HCT116 (cell line): ENCODE results near the gene SFXN4. TPM values are rescaled to one million over a fixed set of nuclear protein-coding genes. Genes with fewer than 3 reads are reported as not detected.

Source experiments
- ATAC-seq: fragments of 200-7000 bp; cut with Tn5 transposase; 2 replicates; pipeline ENCODE4 v1.9.1; 2020; ENCODE audit warnings: mild to moderate bottlenecking, moderate library complexity
- BruUV-seq: library from RNA; stranded (reverse); fragments of 400-500 nt; replicated peaks from 2 replicates; lab custom pipeline; 2021; lab: Mats Ljungman, UMichigan
- CTCF ChIA-PET: fragments of 300-600 bp; sonication (Branson Sonifier 250); formaldehyde crosslinking; loops from one replicate; lab custom pipeline; 2021; ENCODE audit warnings: antibody characterized with exemption; lab: Charles Lee
- POLR2A ChIA-PET: fragments of 300-600, 350-600 bp; sonication (Branson Sonifier 250); formaldehyde crosslinking; loops from one replicate; lab custom pipeline; 2021; ENCODE audit warnings: antibody characterized with exemption; lab: Charles Lee
- RAD21 ChIA-PET, 2 experiments: fragments of 300-600 bp; sonication (Branson Sonifier 250); formaldehyde crosslinking; loops; one replicate each; lab custom pipeline; 2023; ENCODE audit warnings: low total read pairs in 2 of 2; ENCODE audit not compliant: uncharacterized antibody in 2 of 2, unreplicated experiment in 2 of 2, low non-redundant PET in 1 of 2; lab: Charles Lee
- DNase-seq: peaks from one replicate; pipeline ENCODE4 v3.0.0-alpha.2; 2010; ENCODE audit warnings: low read depth, low spot score
- H2AFZ ChIP-seq: fragments of 200-600 bp; shearing (Covaris generic), sonication (generic); 2 replicates; pipeline ENCODE4 v1.6.1; 2017; ENCODE audit warnings: low read depth, mixed run types, mixed read lengths, antibody characterized with exemption, low read length; ENCODE audit not compliant: poor library complexity, severe bottlenecking
- H3K27ac ChIP-seq: 2 replicates; pipeline ENCODE4 v1.5.1; 2012; ENCODE audit warnings: low read depth, low read length
- H3K27me3 ChIP-seq: fragments of 200-600 bp; sonication (generic); 2 replicates; pipeline ENCODE4 v1.6.1; 2016; ENCODE audit warnings: mixed run types, low read length, mixed read lengths; ENCODE audit not compliant: insufficient read depth
- H3K36me3 ChIP-seq, 2 experiments: fragments of 200-500 bp in 1 of 2; fragments of 200-600 bp in 1 of 2; sonication (Bioruptor generic) in 1 of 2; sonication (generic) in 1 of 2; 2 replicates each; pipeline versions ENCODE4 v1.5.1 to v1.6.1; 2014 to 2016; ENCODE audit warnings: low read length in 2 of 2, inconsistent platforms in 1 of 2, mixed read lengths in 1 of 2, mixed run types in 1 of 2; ENCODE audit not compliant: insufficient read depth in 2 of 2, control insufficient read depth in 1 of 2
- H3K4me1 ChIP-seq, 2 experiments: fragments of 200-600 bp in 1 of 2; sonication (generic) in 1 of 2; 2 replicates each; pipeline versions ENCODE4 v1.5.1 to v1.6.1; 2012 to 2017; ENCODE audit warnings: low read length in 2 of 2, inconsistent platforms in 1 of 2, mild to moderate bottlenecking in 1 of 2, mixed read lengths in 1 of 2, mixed run types in 1 of 2, moderate library complexity in 1 of 2; ENCODE audit not compliant: insufficient read depth in 2 of 2, control insufficient read depth in 1 of 2
- H3K4me2 ChIP-seq: fragments of 200-600 bp; sonication (generic); 2 replicates; pipeline ENCODE4 v1.6.1; 2017; ENCODE audit warnings: mixed run types, low read length, mixed read lengths
- H3K4me3 ChIP-seq, 2 experiments: fragments of 200-600 bp in 1 of 2; sonication (generic) in 1 of 2; replicated peaks in 1 of 2; 2 replicates each; pipeline ENCODE4 v1.5.1; 2011 to 2016; ENCODE audit warnings: low read length in 2 of 2, control low read depth in 1 of 2, low read depth in 1 of 2, mild to moderate bottlenecking in 1 of 2, mixed read lengths in 1 of 2, mixed run types in 1 of 2
- H3K79me2 ChIP-seq: fragments of 200-600 bp; sonication (generic); 2 replicates; pipeline ENCODE4 v1.6.1; 2017; ENCODE audit warnings: mild to moderate bottlenecking, mixed run types, low read length, moderate library complexity, mixed read lengths; ENCODE audit not compliant: insufficient read depth
- H3K9ac ChIP-seq: fragments of 200-600 bp; sonication (generic); 2 replicates; pipeline ENCODE4 v1.6.1; 2016; ENCODE audit warnings: low read length, mixed read lengths
- H3K9me2 ChIP-seq: fragments of 200-600 bp; sonication (generic), shearing (Covaris generic); 2 replicates; pipeline ENCODE4 v1.6.1; 2017; ENCODE audit warnings: mixed run types, mild to moderate bottlenecking, moderate library complexity; ENCODE audit not compliant: insufficient read depth
- H3K9me3 ChIP-seq, 2 experiments: fragments of 200-500 bp in 1 of 2; fragments of 200-600 bp in 1 of 2; sonication (Bioruptor generic) in 1 of 2; sonication (generic) in 1 of 2; 2 replicates each; pipeline ENCODE4 v1.6.1; 2014 to 2017; ENCODE audit warnings: low read length in 2 of 2, mixed read lengths in 2 of 2, inconsistent platforms in 1 of 2, low read depth in 1 of 2, mild to moderate bottlenecking in 1 of 2, mixed run types in 1 of 2, moderate library complexity in 1 of 2; ENCODE audit not compliant: control insufficient read depth in 1 of 2, insufficient read depth in 1 of 2
- H4K20me1 ChIP-seq: fragments of 200-600 bp; sonication (generic), shearing (Covaris generic); 2 replicates; pipeline ENCODE4 v1.6.1; 2017; ENCODE audit warnings: mixed run types, mild to moderate bottlenecking, moderate library complexity; ENCODE audit not compliant: insufficient read depth
- CBX3 ChIP-seq: IDR thresholded peaks from 2 replicates; pipeline ENCODE4 v1.6.1; 2012; ENCODE audit warnings: low read depth
- CEBPB ChIP-seq: IDR thresholded peaks from 2 replicates; pipeline ENCODE4 v1.6.1; 2012; ENCODE audit warnings: low read depth
- CTCF ChIP-seq, 3 experiments: fragments of 200-600 bp in 1 of 3; sonication (generic) in 1 of 3; IDR thresholded peaks in 2 of 3; conservative IDR thresholded peaks in 1 of 3; 2 replicates each; pipeline ENCODE4 v1.5.1; 2012 to 2017; ENCODE audit warnings: low read depth in 2 of 3, low read length in 2 of 3, antibody characterized with exemption in 1 of 3, borderline replicate concordance in 1 of 3, control low read depth in 1 of 3, mild to moderate bottlenecking in 1 of 3, mixed read lengths in 1 of 3, mixed run types in 1 of 3, moderate library complexity in 1 of 3; ENCODE audit not compliant: insufficient read depth in 1 of 3
- EGR1 ChIP-seq: IDR thresholded peaks from 2 replicates; pipeline ENCODE4 v1.6.1; 2012; ENCODE audit warnings: low read depth
- ELF1 ChIP-seq: IDR thresholded peaks from 2 replicates; pipeline ENCODE4 v1.6.1; 2012; ENCODE audit warnings: low read depth, borderline replicate concordance
- EZH2 ChIP-seq: fragments of 200-600 bp; sonication (generic); IDR thresholded peaks from 2 replicates; pipeline ENCODE4 v1.6.1; 2017; ENCODE audit warnings: antibody characterized with exemption, mixed run types
- EZH2phosphoT487 ChIP-seq: fragments of 200-600 bp; IDR thresholded peaks from 2 replicates; pipeline ENCODE4 v1.6.1; 2018; ENCODE audit warnings: antibody characterized with exemption, borderline replicate concordance
- FOSL1 ChIP-seq: IDR thresholded peaks from 2 replicates; pipeline ENCODE4 v1.6.1; 2012; ENCODE audit warnings: low read depth
- JUND ChIP-seq: IDR thresholded peaks from 2 replicates; pipeline ENCODE4 v1.6.1; 2012
- MAX ChIP-seq: IDR thresholded peaks from 2 replicates; pipeline ENCODE4 v1.6.1; 2012
- POLR2AphosphoS5 ChIP-seq: IDR thresholded peaks from 2 replicates; pipeline ENCODE4 v1.6.1; 2011; ENCODE audit warnings: mild to moderate bottlenecking, low read depth, low read length, moderate library complexity
- RAD21 ChIP-seq: IDR thresholded peaks from 2 replicates; pipeline ENCODE4 v1.6.1; 2012; ENCODE audit warnings: low read depth, mild to moderate bottlenecking
- REST ChIP-seq: IDR thresholded peaks from 2 replicates; pipeline ENCODE4 v1.6.1; 2012; ENCODE audit warnings: low read depth
- SIN3A ChIP-seq: IDR thresholded peaks from 2 replicates; pipeline ENCODE4 v1.6.1; 2012; ENCODE audit warnings: low read depth
- SP1 ChIP-seq: IDR thresholded peaks from 2 replicates; pipeline ENCODE4 v1.6.1; 2012; ENCODE audit warnings: low read depth
- SRF ChIP-seq: IDR thresholded peaks from 2 replicates; pipeline ENCODE4 v1.6.1; 2012; ENCODE audit warnings: low read depth
- TCF7L2 ChIP-seq: IDR thresholded peaks from 2 replicates; pipeline ENCODE4 v1.7.0; 2011; ENCODE audit warnings: borderline replicate concordance, inconsistent platforms; ENCODE audit not compliant: insufficient read depth, insufficient read length; ENCODE audit errors: extremely low read depth
- YY1 ChIP-seq: IDR thresholded peaks from 2 replicates; pipeline ENCODE4 v1.6.1; 2011; ENCODE audit warnings: low read length, low read depth, moderate library complexity, mild to moderate bottlenecking; ENCODE audit not compliant: insufficient replicate concordance; ENCODE audit errors: extremely low read depth
- ZFX ChIP-seq: fragments of 450-650 bp; IDR thresholded peaks from 2 replicates; pipeline ENCODE4 v1.6.1; 2017
- ZNF274 ChIP-seq: fragments of 200-500 bp; sonication (Bioruptor generic); IDR thresholded peaks from 2 replicates; pipeline ENCODE4 v1.6.1; 2014; ENCODE audit warnings: mild to moderate bottlenecking, low read depth, low read length, inconsistent platforms
- intact Hi-C: fragments of 100-400 bp; cut with micrococcal nuclease; formaldehyde crosslinking; loops from 2 replicates; pipeline ENCODE4 v1.10.0; 2022
- total RNA-seq: library from RNA; stranded (reverse); gene quantifications from one replicate; pipeline ENCODE4 v1.2.1, GENCODE V29; 2021; ENCODE audit not compliant: unreplicated experiment

The SFXN4 gene
- total RNA-seq, 1 experiment from 2014 or later = 58.2 TPM

GRCh38 chr10:119133949-119134348 lies 31.6 kb downstream of the SFXN4 start:
- no TSS peak for BruUV-seq
- no peak for TF ChIP-seq YY1
- TF ChIP-seq TCF7L2 = no peak
- TF ChIP-seq EZH2phosphoT487 = no peak
- no peak for TF ChIP-seq MAX
- TF ChIP-seq SP1 = no peak
- TF ChIP-seq FOSL1 = no peak
- TF ChIP-seq SRF = no peak
- TF ChIP-seq ZNF274 = no peak
- no peak for TF ChIP-seq JUND
- no peak for TF ChIP-seq ELF1
- TF ChIP-seq RAD21 = no peak
- no peak for TF ChIP-seq CBX3
- no peak for TF ChIP-seq EGR1
- TF ChIP-seq CTCF (IDR thresholded peaks at IDR 0.05 in 2 of 3, conservative IDR thresholded peaks at IDR 0.05 in 1 of 3; ENCODE audit: borderline replicate concordance in 1 of 3, insufficient read depth in 1 of 3, low read depth in 2 of 3, low read length in 2 of 3) = no peak
- no peak for TF ChIP-seq POLR2AphosphoS5
- no peak for TF ChIP-seq REST
- no peak for TF ChIP-seq EZH2
- TF ChIP-seq ZFX = no peak
- TF ChIP-seq CEBPB = no peak
- no peak for TF ChIP-seq SIN3A
- no peak overlapping the region for H3K4me2 ChIP-seq

More at GRCh38 chr10:119133949-119134348, 31.6 kb downstream of the SFXN4 start:
- Histone ChIP-seq H3K4me1 (peaks cover 0 to 6% of the 10 kb centered on the region in 2 experiments; a peak in 1 of 4 replicates), H3K4me3 (no peak overlapping the region), H3K27me3 (no peaks in the 10 kb centered on the region), H3K9me2 (no peaks in the 10 kb centered on the region), H3K79me2 (no peaks in the 10 kb centered on the region), H3K9ac (no peak overlapping the region), H3K9me3 (no peaks in the 10 kb centered on the region), H3K36me3 (peaks cover 16 to 21% of the 10 kb centered on the region in 2 experiments), H4K20me1 (no peaks in the 10 kb centered on the region), H3K27ac (no peak overlapping the region), H2AFZ (no peak overlapping the region)
- ChIA-PET RAD21 (no interaction called here), POLR2A (no interaction called here), CTCF (no interaction called here)
- intact Hi-C loops = no loop called here
- DNase-seq (no peak), ATAC-seq (no peak)
